Measurements from ENCODE around the gene MTURN. TPM values are rescaled to one million over a fixed set of nuclear protein-coding genes. Genes with fewer than 3 reads are reported as not detected.

MTURN gene
- total and polyA plus RNA-seq, 10 of the 15 experiments (the other 5 are each of a cell fraction or from before 2014, with no cell fraction given): 0.52 to 5.0 (median 3.3) TPM

DNA sequence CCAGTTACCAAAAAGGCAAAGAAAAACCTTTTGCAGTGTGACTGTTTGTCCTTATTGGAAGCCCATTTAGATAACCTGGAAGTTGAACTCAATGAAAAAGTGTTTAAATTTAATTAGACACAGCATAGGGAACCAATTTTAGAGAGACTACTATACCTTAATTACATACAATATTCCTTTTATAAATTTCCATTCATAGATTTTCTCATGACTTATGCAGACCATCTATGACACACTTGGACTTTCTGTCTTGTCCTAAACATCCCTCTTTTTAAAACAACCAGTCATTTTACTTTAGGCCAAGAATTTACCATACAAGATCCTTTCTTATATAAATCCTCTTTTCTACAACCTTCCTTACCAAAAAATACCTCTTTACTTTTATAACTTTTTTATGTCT lies 61.6 kb downstream of the MTURN start (continued):
- TF ChIP-seq SMARCA5 (IDR thresholded peaks at IDR 0.05) (no peak), ZNF207 (IDR thresholded peaks at IDR 0.05; ENCODE audit: borderline replicate concordance) (no peak), HDAC2 (IDR thresholded peaks at IDR 0.05) (no peak)

DNA sequence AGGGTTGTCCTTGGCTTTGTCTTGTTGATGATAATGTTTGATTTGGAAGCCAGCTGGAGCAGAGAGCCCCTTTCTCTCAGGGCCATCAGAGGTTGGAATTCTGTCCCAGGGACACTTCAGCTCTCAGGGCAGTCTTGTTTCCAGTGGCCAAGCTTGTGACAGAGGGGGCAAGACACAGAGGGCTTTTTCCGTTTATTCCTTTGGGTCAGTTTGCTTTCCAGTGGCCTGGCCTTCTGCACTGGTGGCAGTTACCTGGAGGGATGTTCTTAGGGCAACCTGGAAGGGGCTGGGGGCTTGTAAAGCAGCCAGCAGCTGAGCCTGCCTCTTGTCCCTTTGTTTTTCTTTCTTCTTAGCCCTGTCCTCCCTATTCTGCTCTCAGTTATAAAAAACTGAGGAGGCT lies 62.7 kb downstream of the MTURN start:
- peaks cover 19% of the 10 kb centered on the region for H3K4me1 ChIP-seq (ENCODE audit: control insufficient read depth, insufficient read depth, low read length)
- no peak overlapping the region for H2AFZ ChIP-seq (ENCODE audit: control insufficient read depth, low read depth, low read length)
- FAIRE-seq (no peak), ATAC-seq (no peak), DNase-seq (ENCODE audit: low read depth, low spot score) (no peak)
- no peaks in the 10 kb centered on the region for H4K20me1 ChIP-seq (ENCODE audit: control insufficient read depth, insufficient read depth)
- CTCF ChIA-PET: interaction anchor here (0.7 kb wide), 1 partner anchor 10 kb away, joined by 3 read pairs; no protein-coding TSS in a partner anchor
- H3K9ac ChIP-seq (ENCODE audit: control insufficient read depth, insufficient read depth, low read length): no peak overlapping the region
- H3K4me2 ChIP-seq (ENCODE audit: control insufficient read depth, insufficient read depth): no peak overlapping the region
- H3K27me3 ChIP-seq (replicated peaks in 1 of 2; ENCODE audit: control insufficient read depth in 2 of 2, insufficient read depth in 2 of 2, low read length in 1 of 2): no peaks in the 10 kb centered on the region
- WGBS (ENCODE audit: insufficient coverage, insufficient replicate concordance, low lambda C conversion rate, missing lambda C conversion rate): 0% methylated on average over 1 of the region's 1 CpG
- POLR2A ChIA-PET: no interaction called here
- peaks cover 12% of the 10 kb centered on the region; the same call in 2 of the 3 replicates for H3K9me3 ChIP-seq (replicated peaks; ENCODE audit: control insufficient read depth, insufficient read depth, low read length)
- H3K79me2 ChIP-seq (ENCODE audit: control insufficient read depth, insufficient read depth, low read length): no peaks in the 10 kb centered on the region
- RAD21 ChIA-PET (ENCODE audit: unreplicated experiment): interaction anchor here (1.0 kb wide), 1 partner anchor 13 kb away, joined by 3 read pairs; no protein-coding TSS in a partner anchor
- H3K4me3 ChIP-seq: no peak overlapping the region
- H3K27ac ChIP-seq (ENCODE audit: control insufficient read depth, insufficient read depth): no peak overlapping the region
- TF ChIP-seq RFX5 (IDR thresholded peaks at IDR 0.05; ENCODE audit: low read depth, low read length): no peak
- no TSS peak for BruUV-seq (replicated peaks)
- H3K36me3 ChIP-seq (ENCODE audit: control insufficient read depth in 2 of 2, insufficient read depth in 2 of 2, low read length in 1 of 2): no peaks in the 10 kb centered on the region; a peak in 1 of 4 replicates
- in situ Hi-C loops (cut with MboI) (no loop called here), intact Hi-C loops (cut with micrococcal nuclease; ENCODE audit: unreplicated experiment) (no loop called here)
- SMC1A ChIA-PET (ENCODE audit: uncharacterized antibody, unreplicated experiment): interaction anchor here (1.3 to 1.4 kb wide), 2 partner anchors 10 to 15 kb away, joined by 3 to 5 read pairs; no protein-coding TSS in a partner anchor

GRCh38 chr7:30199271-30199670 lies 64.5 kb downstream of the MTURN start:
- Histone ChIP-seq H3K9me3 (replicated peaks; ENCODE audit: control insufficient read depth, insufficient read depth, low read length) (peaks cover 12% of the 10 kb centered on the region; the same call in 2 of the 3 replicates), H3K4me1 (ENCODE audit: control insufficient read depth, insufficient read depth, low read length) (peaks cover 19% of the 10 kb centered on the region), H3K27me3 (replicated peaks in 1 of 2; ENCODE audit: control insufficient read depth in 2 of 2, insufficient read depth in 2 of 2, low read length in 1 of 2) (no peaks in the 10 kb centered on the region), H4K20me1 (ENCODE audit: control insufficient read depth, insufficient read depth) (no peaks in the 10 kb centered on the region), H3K27ac (ENCODE audit: control insufficient read depth, insufficient read depth) (no peak overlapping the region), H3K4me3 (no peak overlapping the region), H3K36me3 (ENCODE audit: control insufficient read depth in 2 of 2, insufficient read depth in 2 of 2, low read length in 1 of 2) (no peaks in the 10 kb centered on the region; a peak in 1 of 4 replicates), H3K9ac (ENCODE audit: control insufficient read depth, insufficient read depth, low read length) (no peak overlapping the region), H3K79me2 (ENCODE audit: control insufficient read depth, insufficient read depth, low read length) (no peaks in the 10 kb centered on the region), H3K4me2 (ENCODE audit: control insufficient read depth, insufficient read depth) (no peak overlapping the region), H2AFZ (ENCODE audit: control insufficient read depth, low read depth, low read length) (no peak overlapping the region)
- ChIA-PET POLR2A (no interaction called here), SMC1A (ENCODE audit: uncharacterized antibody, unreplicated experiment) (interaction anchor here (1.1 to 7.0 kb wide), 4 partner anchors 12 to 19 kb away, joined by 3 to 80 read pairs (median 3); no protein-coding TSS in a partner anchor), CTCF (interaction anchor here (0.6 to 1.9 kb wide), 3 partner anchors 35 to 77 kb away, joined by 3 to 8 read pairs (median 5); no protein-coding TSS in a partner anchor), RAD21 (ENCODE audit: unreplicated experiment) (interaction anchor here (2.3 to 3.4 kb wide), 2 partner anchors 19 to 25 kb away, joined by 10 to 22 read pairs; no protein-coding TSS in a partner anchor)
- WGBS (ENCODE audit: insufficient coverage, insufficient replicate concordance, low lambda C conversion rate, missing lambda C conversion rate): 52% methylated on average over 3 of the region's 3 CpGs
- intact Hi-C loops (cut with micrococcal nuclease; ENCODE audit: unreplicated experiment) (no loop called here), in situ Hi-C loops (cut with MboI) (no loop called here)
- FAIRE-seq: no peak
- BruUV-seq (replicated peaks): no TSS peak
- no peak for ATAC-seq
- DNase-seq (ENCODE audit: low read depth, low spot score): no peak
- TF ChIP-seq HDAC6 (IDR thresholded peaks at IDR 0.05; ENCODE audit: unreplicated experiment) (no peak), HDGF (IDR thresholded peaks at IDR 0.05) (no peak), SUZ12 (IDR thresholded peaks at IDR 0.05; ENCODE audit: unreplicated experiment) (no peak), MYC (IDR thresholded peaks at IDR 0.05; ENCODE audit: insufficient read depth, insufficient read length, insufficient replicate concordance, low read length, severe bottlenecking) (no peak), BACH1 (IDR thresholded peaks at IDR 0.05; ENCODE audit: borderline replicate concordance) (no peak), RCOR1 (conservative IDR thresholded peaks at IDR 0.05; ENCODE audit: low read depth, low read length) (no peak)
- TF ChIP-seq, protein P1, sequence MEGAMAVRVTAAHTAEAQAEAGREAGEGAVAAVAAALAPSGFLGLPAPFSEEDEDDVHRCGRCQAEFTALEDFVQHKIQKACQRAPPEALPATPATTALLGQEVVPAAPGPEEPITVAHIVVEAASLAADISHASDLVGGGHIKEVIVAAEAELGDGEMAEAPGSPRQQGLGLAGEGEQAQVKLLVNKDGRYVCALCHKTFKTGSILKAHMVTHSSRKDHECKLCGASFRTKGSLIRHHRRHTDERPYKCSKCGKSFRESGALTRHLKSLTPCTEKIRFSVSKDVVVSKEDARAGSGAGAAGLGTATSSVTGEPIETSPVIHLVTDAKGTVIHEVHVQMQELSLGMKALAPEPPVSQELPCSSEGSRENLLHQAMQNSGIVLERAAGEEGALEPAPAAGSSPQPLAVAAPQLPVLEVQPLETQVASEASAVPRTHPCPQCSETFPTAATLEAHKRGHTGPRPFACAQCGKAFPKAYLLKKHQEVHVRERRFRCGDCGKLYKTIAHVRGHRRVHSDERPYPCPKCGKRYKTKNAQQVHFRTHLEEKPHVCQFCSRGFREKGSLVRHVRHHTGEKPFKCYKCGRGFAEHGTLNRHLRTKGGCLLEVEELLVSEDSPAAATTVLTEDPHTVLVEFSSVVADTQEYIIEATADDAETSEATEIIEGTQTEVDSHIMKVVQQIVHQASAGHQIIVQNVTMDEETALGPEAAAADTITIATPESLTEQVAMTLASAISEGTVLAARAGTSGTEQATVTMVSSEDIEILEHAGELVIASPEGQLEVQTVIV (IDR thresholded peaks at IDR 0.05; ENCODE audit: borderline replicate concordance, partially characterized antibody): no peak

Data from GM12878 (cell line).